GM20000 (cell line): ENCODE measurements around the gene DYSF.
"Not testable (repeated sequence)": the region's sequence is repeated elsewhere in the genome, so short reads cannot be mapped to it uniquely, and the experiment has no call there.

Experiments used
- DNase-seq: peaks from one replicate; pipeline ENCODE4 v3.0.0; 2012; ENCODE audit warnings: low spot score
- TF ChIP-seq, protein P1 (sequence below): IDR thresholded peaks from 2 replicates; pipeline ENCODE4 v1.5.1; 2012; ENCODE audit warnings: mild to moderate bottlenecking, control low read depth; ENCODE audit errors: extremely low read depth, missing control alignments

Gene DYSF

DNA sequence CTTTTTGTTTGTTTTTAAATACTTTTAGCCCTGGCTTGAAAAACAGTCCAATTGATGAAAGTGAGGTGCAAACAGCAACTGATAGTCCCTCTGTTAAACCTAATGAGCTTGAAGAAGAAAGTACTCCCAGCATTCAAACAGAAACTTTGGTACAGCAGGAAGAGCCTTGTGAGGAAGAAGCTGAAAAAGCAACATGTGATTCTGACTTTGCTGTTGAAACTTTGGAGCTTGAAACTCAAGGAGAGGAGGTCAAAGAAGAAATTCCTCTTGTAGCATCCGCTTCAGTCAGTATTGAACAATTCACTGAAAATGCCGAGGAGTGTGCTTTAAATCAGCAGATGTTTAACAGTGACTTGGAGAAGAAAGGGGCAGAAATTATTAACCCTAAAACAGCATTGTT is 30.6 kb upstream of the DYSF start:
- no peak for DNase-seq
- TF ChIP-seq, protein P1, sequence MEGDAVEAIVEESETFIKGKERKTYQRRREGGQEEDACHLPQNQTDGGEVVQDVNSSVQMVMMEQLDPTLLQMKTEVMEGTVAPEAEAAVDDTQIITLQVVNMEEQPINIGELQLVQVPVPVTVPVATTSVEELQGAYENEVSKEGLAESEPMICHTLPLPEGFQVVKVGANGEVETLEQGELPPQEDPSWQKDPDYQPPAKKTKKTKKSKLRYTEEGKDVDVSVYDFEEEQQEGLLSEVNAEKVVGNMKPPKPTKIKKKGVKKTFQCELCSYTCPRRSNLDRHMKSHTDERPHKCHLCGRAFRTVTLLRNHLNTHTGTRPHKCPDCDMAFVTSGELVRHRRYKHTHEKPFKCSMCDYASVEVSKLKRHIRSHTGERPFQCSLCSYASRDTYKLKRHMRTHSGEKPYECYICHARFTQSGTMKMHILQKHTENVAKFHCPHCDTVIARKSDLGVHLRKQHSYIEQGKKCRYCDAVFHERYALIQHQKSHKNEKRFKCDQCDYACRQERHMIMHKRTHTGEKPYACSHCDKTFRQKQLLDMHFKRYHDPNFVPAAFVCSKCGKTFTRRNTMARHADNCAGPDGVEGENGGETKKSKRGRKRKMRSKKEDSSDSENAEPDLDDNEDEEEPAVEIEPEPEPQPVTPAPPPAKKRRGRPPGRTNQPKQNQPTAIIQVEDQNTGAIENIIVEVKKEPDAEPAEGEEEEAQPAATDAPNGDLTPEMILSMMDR = no peak

DNA sequence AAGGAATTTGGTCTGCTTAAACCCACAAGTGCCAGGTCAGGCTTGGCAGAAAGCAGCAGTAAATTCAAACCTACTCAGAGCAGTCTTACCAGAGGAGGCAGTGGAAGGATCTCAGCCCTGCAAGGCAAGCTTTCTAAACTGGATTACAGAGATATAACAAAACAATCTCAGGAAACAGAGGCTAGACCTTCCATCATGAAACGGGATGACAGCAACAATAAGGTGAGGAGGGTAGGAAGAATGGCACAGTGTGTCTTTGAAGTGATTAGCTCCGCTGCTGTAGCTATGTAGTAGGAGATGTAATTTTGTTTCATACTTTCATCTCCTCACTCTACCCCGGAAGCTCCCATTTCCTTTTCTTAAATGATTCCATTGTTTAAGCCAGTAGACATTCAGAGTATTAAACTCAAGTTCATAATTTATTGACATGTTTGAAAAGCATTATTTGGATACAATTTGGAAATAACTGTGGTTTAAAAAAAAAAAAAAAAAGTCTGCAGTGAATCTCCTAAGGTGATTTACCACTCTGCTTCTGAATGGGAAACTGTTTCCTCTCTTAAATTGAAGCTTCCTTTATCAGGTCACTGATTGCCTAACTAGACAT is 29.4 kb upstream of the DYSF start:
- TF ChIP-seq, protein P1 = no peak
- no peak for DNase-seq

DNA sequence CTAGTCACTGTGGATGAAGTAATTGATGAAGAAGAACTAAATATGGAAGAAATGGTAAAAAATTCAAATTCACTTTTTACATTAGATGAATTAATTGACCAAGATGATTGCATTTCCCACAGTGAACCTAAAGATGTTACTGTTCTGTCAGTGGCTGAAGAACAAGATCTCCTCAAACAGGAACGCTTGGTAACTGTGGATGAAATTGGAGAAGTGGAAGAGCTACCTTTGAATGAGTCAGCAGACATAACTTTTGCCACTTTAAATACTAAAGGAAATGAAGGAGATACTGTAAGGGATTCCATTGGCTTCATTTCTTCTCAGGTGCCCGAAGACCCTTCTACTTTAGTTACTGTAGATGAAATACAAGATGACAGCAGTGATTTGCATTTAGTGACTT is 26.6 kb upstream of the DYSF start:
- TF ChIP-seq, protein P1 = no peak
- DNase-seq = no peak

DNA sequence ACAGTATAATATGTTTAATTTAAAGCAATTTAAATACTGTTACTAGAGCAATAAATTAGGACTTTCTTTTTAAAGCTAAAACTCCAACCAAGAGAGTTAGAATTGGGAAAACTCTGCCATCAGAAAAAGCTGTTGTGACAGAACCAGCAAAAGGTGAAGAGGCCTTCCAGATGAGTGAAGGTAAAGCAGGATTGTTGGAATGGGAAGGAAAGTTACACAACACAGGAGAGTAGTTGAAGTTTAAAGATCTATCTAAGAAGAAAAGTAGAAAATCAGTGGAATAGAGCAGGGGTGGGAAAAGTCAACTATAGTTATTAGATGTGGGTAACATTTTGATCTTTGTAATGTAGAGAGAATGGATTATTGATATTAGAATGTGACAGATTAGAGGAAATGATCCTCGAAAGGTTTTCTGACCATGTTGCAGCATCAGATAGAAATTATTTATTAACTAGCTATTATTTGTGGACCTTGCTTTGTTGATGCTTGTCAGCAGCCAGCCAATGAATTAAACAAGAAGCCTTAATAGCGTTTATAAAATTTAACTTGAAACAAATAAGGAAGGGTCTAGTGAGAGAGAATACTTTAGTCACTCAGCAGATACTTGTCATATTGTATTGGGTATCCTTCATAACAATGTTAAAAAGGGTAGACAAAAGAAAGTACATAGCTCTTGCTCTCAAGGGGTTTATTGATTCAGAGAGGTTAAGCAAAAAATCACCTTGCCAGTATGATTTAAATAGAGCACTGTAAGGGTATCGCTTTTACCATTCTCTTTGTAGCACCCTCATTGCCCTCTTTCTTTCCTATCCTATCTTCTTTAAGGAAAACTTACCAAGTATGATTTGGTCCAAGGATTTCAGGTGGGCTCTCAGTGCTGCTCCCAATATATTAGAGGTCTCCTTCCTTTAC is 24.6 kb upstream of the DYSF start:
- TF ChIP-seq, protein P1 = no peak
- no peak for DNase-seq

DNA sequence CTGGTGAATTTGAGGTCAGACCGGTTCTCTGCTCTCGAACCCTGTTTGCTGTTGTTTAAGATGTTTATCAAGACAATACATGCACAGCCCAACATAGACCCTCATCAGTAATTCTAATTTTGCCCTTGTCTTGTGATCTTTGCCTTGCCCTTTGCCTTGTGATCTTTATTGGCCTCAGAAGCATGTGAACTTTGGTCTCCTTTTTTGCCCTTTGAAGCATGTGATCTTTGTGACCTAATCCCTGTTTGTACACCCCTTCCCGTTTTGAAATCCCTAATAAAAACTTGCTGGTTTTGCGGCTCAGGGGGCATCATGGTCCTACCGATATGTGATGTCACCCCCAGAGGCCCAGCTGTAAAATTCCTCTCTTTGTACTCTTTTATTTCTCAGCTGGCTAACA is 8.2 kb upstream of the DYSF start:
- not testable (repeated sequence) for DNase-seq

DNA sequence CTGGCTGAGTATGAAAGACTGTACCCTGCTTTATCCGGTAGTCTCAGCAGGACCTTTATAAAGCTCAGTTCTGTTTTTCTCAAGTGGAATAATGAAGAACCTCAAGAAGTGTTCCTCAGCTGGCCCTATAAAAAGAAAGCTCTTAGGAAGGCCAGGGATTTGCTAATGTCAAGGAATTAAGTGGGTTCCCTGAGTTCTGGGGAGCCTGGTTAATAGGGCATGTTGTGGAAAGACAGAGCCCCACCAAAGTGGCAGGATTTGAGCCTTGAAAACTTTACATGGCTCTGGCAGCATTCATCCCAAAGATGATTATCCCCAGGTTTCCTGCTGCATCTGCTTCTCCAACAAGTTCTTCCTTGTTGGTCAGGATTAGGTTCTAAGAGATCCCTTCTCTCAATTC is 6.9 kb upstream of the DYSF start:
- TF ChIP-seq, protein P1 = no peak
- no peak for DNase-seq

DNA sequence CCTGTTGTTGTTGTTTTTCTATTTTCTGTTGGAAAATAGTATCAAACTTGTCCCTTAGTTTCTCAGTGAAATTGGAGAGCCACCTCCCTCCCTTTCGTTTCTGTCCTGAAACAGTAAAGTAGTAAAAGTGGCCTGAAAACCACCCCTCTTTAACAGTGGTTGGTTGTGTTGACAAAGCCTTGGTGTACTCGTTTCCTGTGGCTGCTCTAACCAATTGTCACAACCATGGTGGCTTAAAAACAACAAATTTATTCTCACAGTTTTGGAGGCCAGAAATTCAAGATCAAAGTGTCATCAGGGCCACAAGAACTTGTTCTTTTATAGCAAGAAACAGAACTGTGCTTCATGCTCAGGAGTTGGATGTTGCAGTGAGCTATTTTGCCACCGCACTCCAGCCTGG is 4.0 kb upstream of the DYSF start:
- TF ChIP-seq, protein P1 = no peak
- peak; percentile 10 for DNase-seq

DNA sequence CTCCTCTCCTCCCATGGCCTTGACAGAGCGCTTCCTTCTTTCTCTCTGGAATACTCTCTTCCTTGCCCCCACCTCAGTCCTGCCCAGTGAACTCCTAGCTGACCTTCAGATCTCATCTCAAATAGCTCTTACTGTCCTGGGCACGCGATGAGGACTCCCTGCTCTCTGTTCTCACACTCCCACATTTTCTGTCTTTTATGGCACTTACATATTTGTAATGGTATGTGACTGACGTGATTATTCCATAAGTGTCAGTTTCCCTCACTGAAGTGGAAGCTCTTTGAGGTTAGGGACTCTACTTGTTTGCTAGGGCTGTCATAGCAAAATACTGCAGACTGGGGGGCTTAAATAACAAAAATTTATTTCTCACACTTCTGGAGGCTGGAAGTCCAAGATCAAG is 1.7 kb upstream of the DYSF start:
- TF ChIP-seq, protein P1 = no peak
- peak; percentile 9 for DNase-seq
